H1 (cell line): ENCODE results near the gene ASTN2. TPM values are rescaled to one million over a fixed set of nuclear protein-coding genes. Genes with fewer than 3 reads are reported as not detected.
A peak's percentile ranks its signal among the peaks of the same experiment; 100 is the strongest.

Source experiments
- CTCF ChIA-PET: fragments of 300-600 bp; sonication (Branson Sonifier 250); formaldehyde crosslinking; loops from one replicate; lab custom pipeline; 2021; ENCODE audit not compliant: partially characterized antibody; lab: Charles Lee
- POLR2A ChIA-PET: fragments of 300-600 bp; sonication (Branson Sonifier 250); formaldehyde crosslinking; loops from one replicate; lab custom pipeline; 2021; ENCODE audit warnings: inconsistent platforms; ENCODE audit not compliant: partially characterized antibody; lab: Charles Lee
- DNase-seq, 2 experiments: peaks; one replicate each; pipeline versions ENCODE4 v3.0.0 to v3.0.0-alpha.2; 2010 to 2022; ENCODE audit warnings: low spot score in 2 of 2, low read depth in 1 of 2, mixed read lengths in 1 of 2
- FAIRE-seq: peaks from 2 replicates; lab custom pipeline; 2011; peaks lifted over from hg19 to GRCh38; lab: Jason Lieb, UNC
- H2AFZ ChIP-seq: 2 replicates; pipeline ENCODE4 v1.8.1; 2012; ENCODE audit warnings: low read length, inconsistent platforms
- H2AK5ac ChIP-seq: 2 replicates; pipeline ENCODE4 v1.6.1; 2013; ENCODE audit warnings: low read depth, low read length
- H2BK120ac ChIP-seq: replicated peaks from 2 replicates; pipeline ENCODE3; 2013; ENCODE audit warnings: low read depth, low read length, inconsistent platforms
- H2BK12ac ChIP-seq: 2 replicates; pipeline ENCODE4 v1.6.1; 2013; ENCODE audit warnings: low read depth, low read length
- H2BK15ac ChIP-seq: 2 replicates; pipeline ENCODE4 v1.6.1; 2013; ENCODE audit warnings: low read length
- H2BK20ac ChIP-seq: 2 replicates; pipeline ENCODE4 v1.6.1; 2013; ENCODE audit warnings: low read length
- H2BK5ac ChIP-seq: 2 replicates; pipeline ENCODE4 v1.6.1; 2013; ENCODE audit warnings: low read depth, low read length
- H3K14ac ChIP-seq: 2 replicates; pipeline ENCODE4 v1.6.1; 2013; ENCODE audit warnings: inconsistent platforms; ENCODE audit not compliant: insufficient read length
- H3K18ac ChIP-seq: 2 replicates; pipeline ENCODE4 v1.6.1; 2013; ENCODE audit warnings: low read length; ENCODE audit errors: extremely low read depth
- H3K23ac ChIP-seq: 2 replicates; pipeline ENCODE4 v1.6.1; 2013; ENCODE audit warnings: inconsistent platforms; ENCODE audit not compliant: insufficient read length
- H3K23me2 ChIP-seq: 2 replicates; pipeline ENCODE4 v1.6.1; 2013; ENCODE audit warnings: low read depth, low read length
- H3K27ac ChIP-seq: 2 replicates; pipeline ENCODE4 v1.6.1; 2011; ENCODE audit warnings: low read depth, low read length, inconsistent platforms
- H3K27me3 ChIP-seq, 4 experiments: replicated peaks in 1 of 4; 1 replicate in 1 of 4; 2 replicates in 3 of 4; pipeline versions ENCODE4 v1.6.1 to v1.8.1; 2011 to 2013; ENCODE audit warnings: low read length in 3 of 4, mild to moderate bottlenecking in 3 of 4, inconsistent platforms in 2 of 4, mixed read lengths in 2 of 4, moderate library complexity in 1 of 4; ENCODE audit not compliant: control insufficient read depth in 3 of 4, insufficient read depth in 3 of 4; ENCODE audit errors: extremely low read depth in 1 of 4
- H3K36me3 ChIP-seq, 4 experiments: 2 replicates each; pipeline versions ENCODE4 v1.6.1 to v1.8.1; 2011 to 2013; ENCODE audit warnings: mild to moderate bottlenecking in 4 of 4, low read length in 3 of 4, moderate library complexity in 2 of 4, control low read depth in 1 of 4, inconsistent platforms in 1 of 4; ENCODE audit not compliant: insufficient read depth in 4 of 4, control insufficient read depth in 2 of 4
- H3K4ac ChIP-seq: replicated peaks from 2 replicates; pipeline ENCODE3; 2013; ENCODE audit warnings: low read length, low read depth, mixed read lengths, inconsistent platforms; ENCODE audit not compliant: insufficient read length
- H3K4me1 ChIP-seq, 4 experiments: replicated peaks in 1 of 4; 1 replicate in 1 of 4; 2 replicates in 3 of 4; pipeline versions ENCODE4 v1.6.1 to v1.8.1; 2011 to 2013; ENCODE audit warnings: low read length in 3 of 4, inconsistent platforms in 2 of 4, mixed read lengths in 1 of 4; ENCODE audit not compliant: insufficient read depth in 4 of 4, control insufficient read depth in 3 of 4
- H3K4me2 ChIP-seq, 2 experiments: 2 replicates each; pipeline versions ENCODE4 v1.6.1 to v1.8.1; 2011 to 2013; ENCODE audit warnings: low read depth in 2 of 2, low read length in 2 of 2, control low read depth in 1 of 2, inconsistent platforms in 1 of 2, mild to moderate bottlenecking in 1 of 2; ENCODE audit not compliant: insufficient read depth in 1 of 2
- H3K4me3 ChIP-seq, 4 experiments: fragments of 200-600, 300-600 bp in 1 of 4; sonication (generic), shearing (Covaris generic), sonication (Bioruptor Twin) in 1 of 4; 2 replicates each; pipeline versions ENCODE4 v1.5.1 to v1.8.1; 2011 to 2016; ENCODE audit warnings: low read length in 4 of 4, low read depth in 3 of 4, control low read depth in 2 of 4, inconsistent platforms in 2 of 4, mild to moderate bottlenecking in 2 of 4, mixed read lengths in 1 of 4, moderate library complexity in 1 of 4; ENCODE audit not compliant: insufficient read depth in 2 of 4; ENCODE audit errors: extremely low read depth in 1 of 4
- H3K56ac ChIP-seq: replicated peaks from 2 replicates; pipeline ENCODE3; 2013; ENCODE audit warnings: low read depth, mild to moderate bottlenecking, mixed read lengths, low read length, inconsistent platforms; ENCODE audit not compliant: insufficient read length
- H3K79me1 ChIP-seq: 2 replicates; pipeline ENCODE4 v1.6.1; 2013; ENCODE audit warnings: low read depth, low read length, control low read depth
- H3K79me2 ChIP-seq, 2 experiments: 2 replicates each; pipeline versions ENCODE4 v1.6.1 to v1.8.1; 2012 to 2013; ENCODE audit warnings: low read length in 2 of 2, mild to moderate bottlenecking in 2 of 2, inconsistent platforms in 1 of 2; ENCODE audit not compliant: insufficient read depth in 2 of 2, control insufficient read depth in 1 of 2
- H3K9ac ChIP-seq, 4 experiments: replicated peaks in 1 of 4; 1 replicate in 1 of 4; 2 replicates in 3 of 4; pipeline versions ENCODE4 v1.6.1 to v1.8.1; 2011 to 2013; ENCODE audit warnings: low read depth in 3 of 4, low read length in 3 of 4, control low read depth in 2 of 4, mild to moderate bottlenecking in 2 of 4, moderate library complexity in 2 of 4, inconsistent platforms in 1 of 4; ENCODE audit errors: extremely low read depth in 1 of 4
- H3K9me3 ChIP-seq, 2 experiments: 2 replicates each; pipeline versions ENCODE4 v1.6.1 to v1.8.1; 2012 to 2013; ENCODE audit warnings: mild to moderate bottlenecking in 2 of 2, moderate library complexity in 2 of 2, control low read depth in 1 of 2, inconsistent platforms in 1 of 2, low read depth in 1 of 2, low read length in 1 of 2, mixed read lengths in 1 of 2; ENCODE audit not compliant: insufficient read depth in 2 of 2
- H4K20me1 ChIP-seq, 2 experiments: replicated peaks in 1 of 2; 2 replicates each; pipeline versions ENCODE3 to v1.8.1; 2011 to 2013; ENCODE audit warnings: inconsistent platforms in 2 of 2, low read length in 2 of 2, mild to moderate bottlenecking in 1 of 2; ENCODE audit not compliant: insufficient read depth in 2 of 2, control insufficient read depth in 1 of 2
- H4K5ac ChIP-seq: 2 replicates; pipeline ENCODE4 v1.6.1; 2013; ENCODE audit warnings: low read length, low read depth, mixed read lengths, inconsistent platforms; ENCODE audit not compliant: insufficient read length
- H4K8ac ChIP-seq: 2 replicates; pipeline ENCODE4 v1.8.0; 2013; ENCODE audit warnings: mild to moderate bottlenecking, moderate library complexity, low read length, inconsistent platforms; ENCODE audit not compliant: insufficient read depth; ENCODE audit errors: extremely low read depth
- H4K91ac ChIP-seq: replicated peaks from 2 replicates; pipeline ENCODE3; 2013; ENCODE audit warnings: low read length, mixed read lengths, inconsistent platforms; ENCODE audit not compliant: insufficient read length
- EP300 ChIP-seq, 2 experiments: IDR thresholded peaks; 1 replicate in 1 of 2; 2 replicates in 1 of 2; pipeline ENCODE4 v1.6.1; 2011 to 2012; ENCODE audit warnings: low read depth in 2 of 2, low read length in 2 of 2, mild to moderate bottlenecking in 2 of 2, borderline replicate concordance in 1 of 2, inconsistent platforms in 1 of 2, moderate library complexity in 1 of 2
- HDAC6 ChIP-seq: IDR thresholded peaks from one replicate; pipeline ENCODE4 v1.7.1; 2012; ENCODE audit warnings: low read depth, mild to moderate bottlenecking, inconsistent platforms, low read length, moderate library complexity
- SP1 ChIP-seq: IDR thresholded peaks from 2 replicates; pipeline ENCODE4 v1.6.1; 2011; ENCODE audit warnings: low read depth, low read length
- WGBS, 2 experiments: shearing (Covaris generic) in 1 of 2; methylation state at CpG; one replicate each; pipeline versions ENCODE4 v1.1.6 to v1.1.7; 2013 to 2015; ENCODE audit warnings: low lambda C conversion rate in 2 of 2, mixed read lengths in 2 of 2, inconsistent platforms in 1 of 2, low coverage in 1 of 2, missing lambda C conversion rate in 1 of 2; ENCODE audit not compliant: insufficient replicate concordance in 2 of 2, insufficient coverage in 1 of 2, insufficient read length in 1 of 2; ENCODE audit errors: extremely low coverage in 1 of 2, missing lambda C conversion rate in 1 of 2; 5-methylcytosine and 5-hydroxymethylcytosine counted together
- polyA plus RNA-seq, 7 experiments: library from polyadenylated mRNA; depleted of rRNA in 3 of 7; stranded (reverse) in 5 of 7; unstranded in 2 of 7; fragments of >200 nt in 5 of 7; fragments of 200-250 nt in 2 of 7; gene quantifications; 1 replicate in 5 of 7; 2 replicates in 1 of 7; 4 replicates in 1 of 7; pipeline versions ENCODE4 v1.2.1 to v1.2.3, GENCODE V29; 2011 to 2013; ENCODE audit warnings: missing spikeins in 2 of 7, mixed read lengths in 2 of 7
- total RNA-seq: library from RNA; stranded (reverse); fragmentation: NEBNext Ultra II Directional; extraction: Animal tissue kit (Norgen Biotek cat#: 25700); gene quantifications from 2 replicates; pipeline ENCODE4 v1.2.1, GENCODE V29; 2021

The ASTN2 gene
- total and polyA plus RNA-seq, 2 of the 8 experiments (the other 6 are each of a cell fraction or from before 2014, with no cell fraction given) = 8.2 to 13.7 TPM

GRCh38 chr9:116929621-116930020 lies 485.2 kb downstream of the ASTN2 start:
- H3K36me3 ChIP-seq = no peaks in the 10 kb centered on the region
- H2AFZ ChIP-seq = no peak overlapping the region
- no peak overlapping the region for H3K9ac ChIP-seq
- H3K4me3 ChIP-seq = no peak overlapping the region
- H3K79me2 ChIP-seq = no peaks in the 10 kb centered on the region
- H2BK15ac ChIP-seq = no peak overlapping the region
- H2BK5ac ChIP-seq = peak overlapping the region; percentile 97
- H4K8ac ChIP-seq = no peak overlapping the region
- H4K5ac ChIP-seq = no peak overlapping the region
- no peaks in the 10 kb centered on the region for H3K9me3 ChIP-seq
- H3K4me2 ChIP-seq = peak overlapping the region in 1 of 2 experiments; percentile 80; a peak in 2 of 4 replicates
- no peak overlapping the region for H3K56ac ChIP-seq
- no peak overlapping the region for H3K14ac ChIP-seq
- no peaks in the 10 kb centered on the region for H3K79me1 ChIP-seq
- peaks cover 14 to 32% (median 22%) of the 10 kb centered on the region in 4 experiments for H3K4me1 ChIP-seq
- H3K4ac ChIP-seq = no peak overlapping the region
- H3K18ac ChIP-seq = peak overlapping the region; percentile 80; the same call in 1 of the 2 replicates
- no peak for FAIRE-seq
- POLR2A ChIA-PET = interaction anchor here (1.9 kb wide), 1 partner anchor 29 kb away, joined by 4 read pairs; no protein-coding TSS in a partner anchor
- 85% methylated on average over 3 of the region's 3 CpGs; no CpG with 5 or more reads in 1 of the 2 experiments for WGBS, 2 experiments
- H2BK20ac ChIP-seq = peak overlapping the region; percentile 95
- H3K23me2 ChIP-seq = peaks cover 2% of the 10 kb centered on the region
- no peak overlapping the region for H2AK5ac ChIP-seq
- no peaks in the 10 kb centered on the region for H3K27me3 ChIP-seq
- peak overlapping the region; percentile 77 for H3K27ac ChIP-seq
- no peak for DNase-seq
- peak overlapping the region; percentile 86 for H4K91ac ChIP-seq
- no peaks in the 10 kb centered on the region for H4K20me1 ChIP-seq
- H3K23ac ChIP-seq = no peak overlapping the region
- no peak overlapping the region for H2BK120ac ChIP-seq
- CTCF ChIA-PET = no interaction called here
- peak overlapping the region; percentile 97 for H2BK12ac ChIP-seq
- TF ChIP-seq SP1 = no peak
- TF ChIP-seq EP300 (IDR thresholded peaks at IDR 0.05; ENCODE audit: borderline replicate concordance in 1 of 2, low read depth in 2 of 2, low read length in 2 of 2) = no peak
- TF ChIP-seq HDAC6 = no peak
